ENCODE results near the gene TNIP1. TPM values are rescaled to one million over a fixed set of nuclear protein-coding genes. Genes with fewer than 3 reads are reported as not detected.

Gene TNIP1
- total RNA-seq, 1 experiment from 2014 or later: 342 TPM

DNA sequence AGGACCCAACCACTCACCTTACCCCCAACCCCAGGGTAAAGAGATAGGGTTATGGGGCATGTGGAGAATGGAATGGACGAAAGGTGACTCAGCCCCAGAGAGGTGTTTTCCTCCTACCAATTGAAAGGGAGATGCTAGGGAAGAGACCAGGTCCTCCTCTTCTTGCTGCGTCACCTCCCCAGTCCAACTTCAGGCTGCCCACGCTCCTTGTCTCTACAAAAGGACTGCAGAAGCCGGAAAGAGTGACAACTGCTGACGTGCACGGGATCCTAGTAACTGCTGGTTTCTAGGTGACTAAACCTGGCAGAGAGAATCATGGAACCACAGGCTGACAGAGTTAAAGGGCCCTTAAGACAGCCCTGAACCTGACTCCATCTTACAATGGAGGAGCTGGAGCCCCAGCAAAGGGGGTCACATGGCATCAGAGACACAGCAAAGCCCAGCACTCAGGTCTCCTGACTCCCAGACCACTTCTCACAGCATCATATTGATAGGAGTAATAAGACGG is 58.3 kb downstream of the TNIP1 start:
- POLR2A ChIA-PET: interaction anchor here (2.2 kb wide), 1 partner anchor 20 kb away, joined by 9 read pairs; no protein-coding TSS in a partner anchor
- intact Hi-C loops (cut with micrococcal nuclease): no loop called here
- Mint-ChIP-seq H3K9me3 (ENCODE audit: unreplicated experiment) (no peaks in the 10 kb centered on the region), H3K27me3 (ENCODE audit: insufficient read depth, unreplicated experiment) (no peaks in the 10 kb centered on the region), H3K4me3 (ENCODE audit: unreplicated experiment) (peak overlapping the region; percentile 26), H3K36me3 (ENCODE audit: insufficient read depth, unreplicated experiment) (peaks cover 38% of the 10 kb centered on the region), H3K27ac (ENCODE audit: low read depth, unreplicated experiment) (peak overlapping the region; percentile 43), H3K4me1 (ENCODE audit: insufficient read depth, unreplicated experiment) (peaks cover 44% of the 10 kb centered on the region)
- TF ChIP-seq, protein P1, sequence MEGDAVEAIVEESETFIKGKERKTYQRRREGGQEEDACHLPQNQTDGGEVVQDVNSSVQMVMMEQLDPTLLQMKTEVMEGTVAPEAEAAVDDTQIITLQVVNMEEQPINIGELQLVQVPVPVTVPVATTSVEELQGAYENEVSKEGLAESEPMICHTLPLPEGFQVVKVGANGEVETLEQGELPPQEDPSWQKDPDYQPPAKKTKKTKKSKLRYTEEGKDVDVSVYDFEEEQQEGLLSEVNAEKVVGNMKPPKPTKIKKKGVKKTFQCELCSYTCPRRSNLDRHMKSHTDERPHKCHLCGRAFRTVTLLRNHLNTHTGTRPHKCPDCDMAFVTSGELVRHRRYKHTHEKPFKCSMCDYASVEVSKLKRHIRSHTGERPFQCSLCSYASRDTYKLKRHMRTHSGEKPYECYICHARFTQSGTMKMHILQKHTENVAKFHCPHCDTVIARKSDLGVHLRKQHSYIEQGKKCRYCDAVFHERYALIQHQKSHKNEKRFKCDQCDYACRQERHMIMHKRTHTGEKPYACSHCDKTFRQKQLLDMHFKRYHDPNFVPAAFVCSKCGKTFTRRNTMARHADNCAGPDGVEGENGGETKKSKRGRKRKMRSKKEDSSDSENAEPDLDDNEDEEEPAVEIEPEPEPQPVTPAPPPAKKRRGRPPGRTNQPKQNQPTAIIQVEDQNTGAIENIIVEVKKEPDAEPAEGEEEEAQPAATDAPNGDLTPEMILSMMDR (IDR thresholded peaks at IDR 0.05; ENCODE audit: unreplicated experiment): no peak
- peak; percentile 98 for DNase-seq (ENCODE audit: unreplicated experiment)
- CTCF ChIA-PET: interaction anchor here (0.6 to 3.8 kb wide), 8 partner anchors 8 to 155 kb away, joined by 3 to 35 read pairs (median 6); no protein-coding TSS in a partner anchor
- no TSS peak for BruUV-seq (replicated peaks)

DNA sequence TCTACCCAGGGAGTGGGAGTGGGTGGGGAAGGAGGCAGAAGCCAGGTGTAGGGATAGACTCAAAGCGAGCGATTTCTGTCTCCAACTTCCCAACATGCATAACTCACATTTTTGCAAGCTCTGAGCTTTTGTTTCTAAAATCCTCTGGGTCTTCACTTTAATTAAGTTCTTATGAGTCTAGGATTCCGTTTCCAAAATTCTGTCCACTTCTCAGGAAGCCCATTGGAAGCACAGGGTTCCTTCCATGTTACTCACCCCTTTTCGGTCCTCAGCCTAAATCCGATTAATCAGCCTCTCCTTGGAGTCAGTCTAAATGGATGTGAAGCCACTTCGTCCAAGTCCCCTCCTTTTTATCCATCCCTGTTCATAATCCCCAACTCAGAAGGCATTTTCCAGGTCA is 59.1 kb downstream of the TNIP1 start:
- no peak overlapping the region for H3K27ac Mint-ChIP-seq (ENCODE audit: low read depth, unreplicated experiment)
- POLR2A ChIA-PET: no interaction called here

DNA sequence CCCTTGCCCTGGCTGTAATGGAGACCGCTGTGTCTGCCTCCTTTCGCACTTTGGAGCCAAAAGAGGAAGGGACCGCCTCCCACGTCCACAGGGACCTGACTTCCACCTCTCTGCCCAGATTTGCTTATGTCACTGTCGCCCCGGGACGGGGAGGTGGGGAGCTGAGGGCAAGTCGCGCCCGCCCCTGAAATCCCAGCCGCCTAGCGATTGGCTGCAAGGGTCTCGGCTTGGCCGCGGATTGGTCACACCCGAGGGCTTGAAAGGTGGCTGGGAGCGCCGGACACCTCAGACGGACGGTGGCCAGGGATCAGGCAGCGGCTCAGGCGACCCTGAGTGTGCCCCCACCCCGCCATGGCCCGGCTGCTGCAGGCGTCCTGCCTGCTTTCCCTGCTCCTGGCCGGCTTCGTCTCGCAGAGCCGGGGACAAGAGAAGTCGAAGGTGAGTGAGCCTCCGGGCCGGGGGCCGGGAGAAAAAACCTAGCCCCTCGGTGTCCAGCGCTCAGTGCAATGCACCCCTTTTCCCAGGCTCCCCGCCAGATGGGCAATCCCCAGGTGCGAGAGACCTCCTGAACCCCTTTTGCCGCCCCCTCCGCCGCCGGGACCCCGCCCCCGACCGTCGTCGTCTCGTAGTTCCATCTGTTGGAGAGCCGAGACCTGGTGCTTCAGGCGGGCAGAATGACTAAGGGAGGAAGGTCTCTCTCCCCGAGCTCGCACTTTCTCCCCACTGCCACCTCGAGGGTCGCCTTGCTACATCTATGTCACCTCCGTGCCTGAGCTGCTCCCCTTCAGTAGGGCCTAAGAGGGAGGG is 60.3 kb downstream of the TNIP1 start, which contains the start of gene GPX3:
Gene GPX3, plus strand, starts transcription at position 288 of the 807 bp plus-strand sequence. Its CDS starts 64 bp downstream, at position 352.
- no peaks in the 10 kb centered on the region for H3K27me3 Mint-ChIP-seq (ENCODE audit: insufficient read depth, unreplicated experiment)
- POLR2A ChIA-PET: interaction anchor here (1.0 kb wide), 1 partner anchor 15 kb away, joined by 3 read pairs; no protein-coding TSS in a partner anchor
- peak within 1 kb of the TSS; percentile 28 for H3K27ac Mint-ChIP-seq (ENCODE audit: low read depth, unreplicated experiment)
- CTCF ChIA-PET: interaction anchor here (0.5 to 3.0 kb wide), 10 partner anchors 8 to 296 kb away, joined by 3 to 24 read pairs (median 5); no protein-coding TSS in a partner anchor
- H3K9me3 Mint-ChIP-seq (ENCODE audit: unreplicated experiment): no peaks in the 10 kb centered on the region
- intact Hi-C loops (cut with micrococcal nuclease): no loop called here
- no peak within 1 kb of the TSS for H3K4me3 Mint-ChIP-seq (ENCODE audit: unreplicated experiment)
- no TSS peak for BruUV-seq (replicated peaks)
- H3K4me1 Mint-ChIP-seq (ENCODE audit: insufficient read depth, unreplicated experiment): peaks cover 39% of the 10 kb centered on the region
- TF ChIP-seq, protein P1 (IDR thresholded peaks at IDR 0.05; ENCODE audit: unreplicated experiment): no peak
- peaks cover 19% of the 10 kb centered on the region for H3K36me3 Mint-ChIP-seq (ENCODE audit: insufficient read depth, unreplicated experiment)
- DNase-seq (ENCODE audit: unreplicated experiment): no peak

More for the DNA sequence above, 59.1 kb downstream of the TNIP1 start:
- BruUV-seq (replicated peaks): TSS peak; percentile 3
- intact Hi-C loops (cut with micrococcal nuclease): no loop called here
- no peak for DNase-seq (ENCODE audit: unreplicated experiment)
- Mint-ChIP-seq H3K9me3 (ENCODE audit: unreplicated experiment) (no peaks in the 10 kb centered on the region), H3K4me3 (ENCODE audit: unreplicated experiment) (no peak overlapping the region), H3K4me1 (ENCODE audit: insufficient read depth, unreplicated experiment) (peaks cover 44% of the 10 kb centered on the region), H3K27me3 (ENCODE audit: insufficient read depth, unreplicated experiment) (no peaks in the 10 kb centered on the region), H3K36me3 (ENCODE audit: insufficient read depth, unreplicated experiment) (peaks cover 30% of the 10 kb centered on the region)
- CTCF ChIA-PET: interaction anchor here (0.5 to 3.0 kb wide), 12 partner anchors 10 to 1016 kb away, joined by 3 to 24 read pairs (median 4); no protein-coding TSS in a partner anchor
- TF ChIP-seq, protein P1 (IDR thresholded peaks at IDR 0.05; ENCODE audit: unreplicated experiment): no peak

DNA sequence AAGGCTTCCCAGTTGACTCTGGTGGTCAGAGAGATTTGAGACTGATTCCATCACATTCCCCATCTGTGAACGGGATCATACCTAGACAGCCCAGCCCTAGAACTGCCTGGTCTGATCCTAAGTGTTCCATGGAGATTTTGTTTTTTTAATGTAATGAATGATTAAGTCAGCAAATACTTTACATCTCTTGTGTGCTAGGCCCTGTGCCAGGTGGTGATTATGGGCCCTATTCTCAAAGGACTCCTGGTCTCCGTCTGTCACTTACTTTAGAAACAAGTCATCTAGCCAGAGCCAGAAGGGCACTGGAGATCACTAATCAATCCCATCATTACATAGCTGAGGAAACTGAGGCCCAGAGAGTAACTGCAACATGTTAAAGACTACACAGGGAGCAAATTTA is 61.5 kb downstream of the TNIP1 start:
- Mint-ChIP-seq H3K36me3 (ENCODE audit: insufficient read depth, unreplicated experiment) (peaks cover 12% of the 10 kb centered on the region), H3K27ac (ENCODE audit: low read depth, unreplicated experiment) (peak overlapping the region; percentile 28), H3K27me3 (ENCODE audit: insufficient read depth, unreplicated experiment) (no peaks in the 10 kb centered on the region), H3K4me1 (ENCODE audit: insufficient read depth, unreplicated experiment) (peaks cover 27% of the 10 kb centered on the region), H3K4me3 (ENCODE audit: unreplicated experiment) (no peak overlapping the region), H3K9me3 (ENCODE audit: unreplicated experiment) (no peaks in the 10 kb centered on the region)
- no peak for DNase-seq (ENCODE audit: unreplicated experiment)
- TF ChIP-seq, protein P1 (IDR thresholded peaks at IDR 0.05; ENCODE audit: unreplicated experiment): no peak
- BruUV-seq (replicated peaks): no TSS peak
- ChIA-PET POLR2A (interaction anchor here (1.0 kb wide), 1 partner anchor 17 kb away, joined by 3 read pairs; no protein-coding TSS in a partner anchor), CTCF (interaction anchor here (0.6 to 2.3 kb wide), 6 partner anchors 32 to 945 kb away, joined by 4 to 6 read pairs (median 4); no protein-coding TSS in a partner anchor)
- intact Hi-C loops (cut with micrococcal nuclease): no loop called here
